Measurements from ENCODE around the gene ANKRA2.

Gene ANKRA2, protein sequence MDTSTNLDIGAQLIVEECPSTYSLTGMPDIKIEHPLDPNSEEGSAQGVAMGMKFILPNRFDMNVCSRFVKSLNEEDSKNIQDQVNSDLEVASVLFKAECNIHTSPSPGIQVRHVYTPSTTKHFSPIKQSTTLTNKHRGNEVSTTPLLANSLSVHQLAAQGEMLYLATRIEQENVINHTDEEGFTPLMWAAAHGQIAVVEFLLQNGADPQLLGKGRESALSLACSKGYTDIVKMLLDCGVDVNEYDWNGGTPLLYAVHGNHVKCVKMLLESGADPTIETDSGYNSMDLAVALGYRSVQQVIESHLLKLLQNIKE

GRCh38 chr5:73565139-73565968, at the start of gene ANKRA2, which contains the start of gene UTP15:
Gene ANKRA2, minus strand, starts transcription at chr5:73565639. Its CDS starts 2,758 bp downstream, at chr5:73562881.
Gene UTP15, plus strand, starts transcription at chr5:73565743. Its CDS starts 1,602 bp downstream, at chr5:73567345.
- peak; percentile 100 for DNase-seq

GRCh38 chr5:73615085-73615484, 49.6 kb upstream of the ANKRA2 start:
- no peak for DNase-seq

- no peak for DNase-seq
Observed at GRCh38 chr5:73612799-73613198, 47.4 kb upstream of the ANKRA2 start.

- no peak for DNase-seq
Observed at GRCh38 chr5:73607228-73607627, 41.8 kb upstream of the ANKRA2 start.

DNA sequence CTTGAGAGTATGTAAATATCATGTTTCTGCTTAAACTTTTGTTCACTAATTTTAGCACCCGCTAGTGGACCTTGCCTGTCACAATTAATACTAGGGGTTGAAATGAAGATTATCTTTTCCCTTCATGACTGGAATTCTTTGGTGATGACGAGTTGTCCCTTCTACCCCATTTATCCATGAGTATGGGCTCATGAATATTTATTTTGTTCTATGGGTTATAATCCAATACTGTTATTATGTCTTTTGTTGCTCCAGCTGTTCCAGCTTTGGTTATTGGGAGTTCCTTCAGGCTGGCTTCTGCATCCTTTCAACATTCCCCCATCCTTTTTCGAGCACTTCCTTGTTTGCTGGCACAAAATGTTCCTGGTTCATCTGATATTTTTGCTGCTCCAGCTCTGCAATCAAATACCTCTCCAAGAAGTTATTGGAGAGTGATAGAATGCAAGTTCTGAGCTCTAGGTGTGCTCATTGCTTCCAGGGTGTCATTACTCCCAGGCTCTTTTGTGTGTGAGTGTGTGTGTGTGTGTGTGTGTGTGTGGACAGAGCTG, 40.8 kb upstream of the ANKRA2 start:
- no peak for DNase-seq

DNA sequence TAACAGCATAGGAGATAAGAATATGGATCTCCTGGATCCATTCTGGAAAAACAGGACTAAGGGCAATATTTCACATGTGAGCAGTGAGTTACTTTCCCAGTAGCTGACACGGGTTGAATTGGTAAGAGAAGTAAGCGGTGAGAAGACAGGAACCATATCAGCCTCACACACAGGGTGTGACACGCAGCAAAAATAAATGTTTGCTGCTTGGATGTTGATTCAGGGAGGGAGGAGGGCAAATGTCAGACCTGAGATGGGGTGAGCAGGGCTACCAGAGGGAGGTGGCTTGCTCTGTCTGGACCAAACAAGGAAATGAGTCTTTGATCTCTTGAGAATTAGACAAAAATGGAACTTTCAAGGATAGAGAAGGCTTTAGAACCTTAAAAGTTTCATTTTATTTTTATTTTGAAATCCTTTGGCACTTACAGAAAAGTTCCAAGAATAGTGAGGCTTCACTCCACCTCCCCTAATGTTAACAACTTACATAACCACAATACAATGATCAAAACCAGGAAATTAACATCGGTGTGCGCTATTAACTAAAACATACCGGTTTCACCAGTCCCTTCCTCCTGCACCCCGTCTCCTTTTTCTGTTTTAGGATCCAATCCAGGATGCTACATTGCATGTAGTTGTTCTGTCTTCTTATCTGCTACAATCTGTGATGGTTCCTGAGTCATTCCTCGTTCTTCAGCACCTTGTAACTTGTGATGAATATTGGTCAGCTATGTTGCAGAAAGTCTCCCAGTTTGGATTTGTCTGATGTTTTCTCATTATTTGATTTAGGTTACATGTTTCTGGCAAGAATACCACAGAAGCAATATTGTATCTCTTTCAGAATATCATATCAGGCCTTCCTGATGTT, 40.0 kb upstream of the ANKRA2 start:
- no peak for DNase-seq

DNA sequence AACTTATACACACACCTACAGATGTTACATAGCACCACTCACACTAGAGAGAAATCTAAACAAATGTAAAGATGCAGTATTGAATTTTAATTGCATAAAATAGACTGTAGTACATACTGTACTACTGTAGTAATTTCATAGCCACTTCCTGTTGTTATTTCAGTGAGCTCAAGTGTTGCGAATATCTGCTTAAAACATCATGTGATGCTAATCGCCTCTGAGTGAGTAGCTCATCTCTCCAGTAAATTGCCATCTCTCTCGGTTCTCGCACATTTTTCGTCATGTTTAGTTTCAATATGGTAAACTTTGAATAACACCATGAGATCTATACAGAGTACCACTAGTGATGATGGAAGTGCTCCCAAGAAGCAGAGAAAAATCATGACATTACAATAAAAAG, 38.6 kb upstream of the ANKRA2 start:
- DNase-seq, result no peak

- DNase-seq, result no peak
Observed at GRCh38 chr5:73599380-73599779, 33.9 kb upstream of the ANKRA2 start.

DNA sequence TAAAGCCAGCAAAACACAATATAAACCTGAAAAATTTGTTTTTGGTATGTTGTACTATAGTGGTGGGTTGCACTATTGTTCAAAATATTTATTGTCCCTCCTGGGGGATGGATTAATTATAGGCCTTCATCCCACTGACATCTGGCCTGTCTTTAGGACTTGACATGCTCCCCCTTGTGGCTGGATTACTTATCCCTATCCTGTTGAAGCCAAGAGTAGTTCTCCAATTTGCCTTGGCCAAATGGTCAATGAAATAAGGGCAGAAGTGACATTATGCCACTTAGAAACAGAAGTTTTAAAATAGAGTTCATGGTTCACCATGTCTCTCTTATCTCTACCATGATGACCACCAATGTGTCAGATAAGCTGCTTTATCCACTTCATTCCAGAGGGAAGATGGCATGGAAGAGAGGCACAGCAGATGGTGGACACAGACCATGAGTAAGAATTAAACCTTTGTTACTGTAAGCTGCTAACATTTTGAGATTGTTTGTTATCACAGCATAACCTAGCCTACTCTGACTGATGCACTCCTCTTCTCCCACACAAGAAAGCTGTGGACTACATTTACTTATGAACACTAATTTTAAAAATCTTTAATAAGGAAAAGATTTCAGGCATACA, 31.4 kb upstream of the ANKRA2 start:
- peak; percentile 26 for DNase-seq

GRCh38 chr5:73592551-73592950, 27.1 kb upstream of the ANKRA2 start:
- no peak for DNase-seq

GRCh38 chr5:73591698-73592501, 26.5 kb upstream of the ANKRA2 start:
- no peak for DNase-seq

- peak; percentile 48 for DNase-seq
Observed at GRCh38 chr5:73591102-73591695, 25.8 kb upstream of the ANKRA2 start.

GRCh38 chr5:73587923-73588322, 22.5 kb upstream of the ANKRA2 start:
- no peak for DNase-seq

GRCh38 chr5:73582285-73583145, 17.1 kb upstream of the ANKRA2 start:
- DNase-seq, result no peak

GRCh38 chr5:73565969-73566547, 619 bp upstream of the ANKRA2 start:
- no peak for DNase-seq

DNA sequence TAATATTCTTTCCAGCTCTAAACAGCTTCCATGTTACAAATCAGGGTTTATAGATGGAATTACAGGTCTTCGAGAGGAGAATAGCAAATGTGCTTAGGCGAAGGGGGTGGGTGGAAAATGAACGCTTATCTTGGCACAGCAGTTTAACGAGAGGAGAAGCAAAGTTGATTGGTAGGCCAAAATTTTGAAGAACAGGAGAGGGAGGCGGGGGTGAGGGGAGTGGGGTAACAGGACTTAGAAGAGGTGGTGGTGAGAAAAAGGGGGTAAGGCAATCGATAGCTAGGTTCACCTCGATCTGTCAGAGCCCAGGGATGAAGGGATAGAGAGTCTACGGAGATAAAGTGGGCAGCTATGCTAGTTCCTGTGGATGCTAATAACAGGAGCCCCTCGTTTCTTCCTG, 764 bp downstream of the ANKRA2 start:
- DNase-seq, result peak; percentile 7

- no peak for DNase-seq
Observed at GRCh38 chr5:73564018-73564417, 1.4 kb downstream of the ANKRA2 start.

DNA sequence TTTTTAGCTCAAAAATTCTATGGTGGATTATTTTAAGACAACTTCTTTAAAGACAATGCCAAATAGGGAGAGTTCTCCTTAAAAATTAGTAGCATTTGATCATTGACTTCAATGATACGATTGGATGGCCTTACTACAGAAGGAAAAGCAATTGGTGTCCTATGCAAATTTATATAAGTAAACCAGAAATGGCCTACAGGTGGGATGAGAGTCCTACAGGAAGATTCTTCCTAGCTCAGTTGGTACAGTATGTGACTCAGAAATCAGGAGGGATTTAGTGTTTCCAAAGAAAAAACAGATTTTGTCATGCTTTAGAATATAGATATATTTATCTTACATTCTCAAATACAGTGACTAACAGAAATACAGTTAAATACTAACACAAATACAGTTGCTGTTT, 6.5 kb downstream of the ANKRA2 start:
- DNase-seq, result no peak

GRCh38 chr5:73552642-73553041, 12.8 kb downstream of the ANKRA2 start:
- DNase-seq, result no peak

GRCh38 chr5:73550016-73550415, 15.4 kb downstream of the ANKRA2 start:
- no peak for DNase-seq

Data from stimulated activated CD4-positive, alpha-beta T cell treated with anti-CD3 and anti-CD28 coated beads, Interleukin-15, amount 100 ng/mL, for 24 hours (primary cell).